SKM-1 treated with dmso at 0.1 percent for 144 hours (cell line): ENCODE measurements around the gene SLC4A5.

Experiments used
- DNase-seq: peaks from one replicate; lab custom pipeline; 2025; ENCODE audit not compliant: unreplicated experiment; lab: John Stamatoyannopoulos, UW

The SLC4A5 gene

GRCh38 chr2:74174909-74175308 lies 168.3 kb downstream of the SLC4A5 start:
- DNase-seq = no peak

GRCh38 chr2:74168739-74169138 lies 174.5 kb downstream of the SLC4A5 start:
- DNase-seq = no peak
